ENCODE results near the gene PIP5KL1.

GRCh38 chr9:127947841-127948710 is 17.5 kb upstream of the PIP5KL1 start:
- no peak for TF ChIP-seq CTCF (conservative IDR thresholded peaks at IDR 0.05; ENCODE audit: low read length)
- no peak for TF ChIP-seq EZH2phosphoT487 (IDR thresholded peaks at IDR 0.05; ENCODE audit: borderline replicate concordance, low read depth, low read length)

All from OCI-LY7 (cell line).